ENCODE measurements around the gene FAM13C.

DNA sequence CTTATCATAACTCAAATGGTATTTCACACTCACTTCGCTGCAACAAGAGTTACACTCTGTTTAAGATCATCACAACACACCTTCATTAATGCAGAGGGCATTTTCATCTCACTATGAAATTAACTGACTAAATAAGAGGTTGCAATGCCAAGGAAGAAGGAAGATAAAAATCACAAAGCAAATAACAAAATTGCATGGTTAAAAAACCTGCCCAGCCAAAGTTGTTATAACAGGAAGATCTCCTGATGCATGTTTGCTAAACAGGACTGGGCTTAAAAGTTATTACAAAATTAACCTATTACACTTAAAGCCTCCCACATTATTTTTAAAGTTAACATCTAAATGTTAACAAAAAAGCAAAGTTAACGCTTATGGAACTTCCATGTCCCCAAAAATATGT is 11.8 kb downstream of the FAM13C start:
- TF ChIP-seq, protein P1, sequence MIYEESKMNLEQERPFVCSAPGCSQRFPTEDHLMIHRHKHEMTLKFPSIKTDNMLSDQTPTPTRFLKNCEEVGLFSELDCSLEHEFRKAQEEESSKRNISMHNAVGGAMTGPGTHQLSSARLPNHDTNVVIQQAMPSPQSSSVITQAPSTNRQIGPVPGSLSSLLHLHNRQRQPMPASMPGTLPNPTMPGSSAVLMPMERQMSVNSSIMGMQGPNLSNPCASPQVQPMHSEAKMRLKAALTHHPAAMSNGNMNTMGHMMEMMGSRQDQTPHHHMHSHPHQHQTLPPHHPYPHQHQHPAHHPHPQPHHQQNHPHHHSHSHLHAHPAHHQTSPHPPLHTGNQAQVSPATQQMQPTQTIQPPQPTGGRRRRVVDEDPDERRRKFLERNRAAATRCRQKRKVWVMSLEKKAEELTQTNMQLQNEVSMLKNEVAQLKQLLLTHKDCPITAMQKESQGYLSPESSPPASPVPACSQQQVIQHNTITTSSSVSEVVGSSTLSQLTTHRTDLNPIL (CRISPR knock-in tag; IDR thresholded peaks at IDR 0.05; ENCODE audit: low read depth) = no peak
- no peak for TF ChIP-seq ZFP3 (CRISPR knock-in tag; IDR thresholded peaks at IDR 0.05)
- no peak for TF ChIP-seq TCF4 (CRISPR knock-in tag; IDR thresholded peaks at IDR 0.05; ENCODE audit: borderline replicate concordance)
- TF ChIP-seq, protein P2, sequence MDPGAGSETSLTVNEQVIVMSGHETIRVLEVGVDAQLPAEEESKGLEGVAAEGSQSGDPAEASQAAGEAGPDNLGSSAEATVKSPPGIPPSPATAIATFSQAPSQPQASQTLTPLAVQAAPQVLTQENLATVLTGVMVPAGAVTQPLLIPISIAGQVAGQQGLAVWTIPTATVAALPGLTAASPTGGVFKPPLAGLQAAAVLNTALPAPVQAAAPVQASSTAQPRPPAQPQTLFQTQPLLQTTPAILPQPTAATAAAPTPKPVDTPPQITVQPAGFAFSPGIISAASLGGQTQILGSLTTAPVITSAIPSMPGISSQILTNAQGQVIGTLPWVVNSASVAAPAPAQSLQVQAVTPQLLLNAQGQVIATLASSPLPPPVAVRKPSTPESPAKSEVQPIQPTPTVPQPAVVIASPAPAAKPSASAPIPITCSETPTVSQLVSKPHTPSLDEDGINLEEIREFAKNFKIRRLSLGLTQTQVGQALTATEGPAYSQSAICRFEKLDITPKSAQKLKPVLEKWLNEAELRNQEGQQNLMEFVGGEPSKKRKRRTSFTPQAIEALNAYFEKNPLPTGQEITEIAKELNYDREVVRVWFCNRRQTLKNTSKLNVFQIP (CRISPR knock-in tag; IDR thresholded peaks at IDR 0.05; ENCODE audit: borderline replicate concordance, low read depth) = no peak
- TF ChIP-seq, protein P3, sequence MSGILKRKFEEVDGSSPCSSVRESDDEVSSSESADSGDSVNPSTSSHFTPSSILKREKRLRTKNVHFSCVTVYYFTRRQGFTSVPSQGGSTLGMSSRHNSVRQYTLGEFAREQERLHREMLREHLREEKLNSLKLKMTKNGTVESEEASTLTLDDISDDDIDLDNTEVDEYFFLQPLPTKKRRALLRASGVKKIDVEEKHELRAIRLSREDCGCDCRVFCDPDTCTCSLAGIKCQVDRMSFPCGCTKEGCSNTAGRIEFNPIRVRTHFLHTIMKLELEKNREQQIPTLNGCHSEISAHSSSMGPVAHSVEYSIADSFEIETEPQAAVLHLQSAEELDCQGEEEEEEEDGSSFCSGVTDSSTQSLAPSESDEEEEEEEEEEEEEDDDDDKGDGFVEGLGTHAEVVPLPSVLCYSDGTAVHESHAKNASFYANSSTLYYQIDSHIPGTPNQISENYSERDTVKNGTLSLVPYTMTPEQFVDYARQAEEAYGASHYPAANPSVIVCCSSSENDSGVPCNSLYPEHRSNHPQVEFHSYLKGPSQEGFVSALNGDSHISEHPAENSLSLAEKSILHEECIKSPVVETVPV (CRISPR knock-in tag; IDR thresholded peaks at IDR 0.05) = no peak
- no peak for TF ChIP-seq ZFP30 (CRISPR knock-in tag; IDR thresholded peaks at IDR 0.05)
- TF ChIP-seq ZNF565 (CRISPR knock-in tag; conservative IDR thresholded peaks at IDR 0.05; ENCODE audit: low read depth) = no peak
- TF ChIP-seq ZNF70 (CRISPR knock-in tag; IDR thresholded peaks at IDR 0.05) = no peak
- no peak for TF ChIP-seq CSDC2 (CRISPR knock-in tag; IDR thresholded peaks at IDR 0.05)
- no peak for TF ChIP-seq ESRRG (CRISPR knock-in tag; IDR thresholded peaks at IDR 0.05)
- TF ChIP-seq ARNTL (CRISPR knock-in tag; IDR thresholded peaks at IDR 0.05; ENCODE audit: borderline replicate concordance, low read depth) = no peak
- TF ChIP-seq, protein P4, sequence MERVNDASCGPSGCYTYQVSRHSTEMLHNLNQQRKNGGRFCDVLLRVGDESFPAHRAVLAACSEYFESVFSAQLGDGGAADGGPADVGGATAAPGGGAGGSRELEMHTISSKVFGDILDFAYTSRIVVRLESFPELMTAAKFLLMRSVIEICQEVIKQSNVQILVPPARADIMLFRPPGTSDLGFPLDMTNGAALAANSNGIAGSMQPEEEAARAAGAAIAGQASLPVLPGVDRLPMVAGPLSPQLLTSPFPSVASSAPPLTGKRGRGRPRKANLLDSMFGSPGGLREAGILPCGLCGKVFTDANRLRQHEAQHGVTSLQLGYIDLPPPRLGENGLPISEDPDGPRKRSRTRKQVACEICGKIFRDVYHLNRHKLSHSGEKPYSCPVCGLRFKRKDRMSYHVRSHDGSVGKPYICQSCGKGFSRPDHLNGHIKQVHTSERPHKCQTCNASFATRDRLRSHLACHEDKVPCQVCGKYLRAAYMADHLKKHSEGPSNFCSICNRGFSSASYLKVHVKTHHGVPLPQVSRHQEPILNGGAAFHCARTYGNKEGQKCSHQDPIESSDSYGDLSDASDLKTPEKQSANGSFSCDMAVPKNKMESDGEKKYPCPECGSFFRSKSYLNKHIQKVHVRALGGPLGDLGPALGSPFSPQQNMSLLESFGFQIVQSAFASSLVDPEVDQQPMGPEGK (CRISPR knock-in tag; IDR thresholded peaks at IDR 0.05; ENCODE audit: borderline replicate concordance) = no peak
